ENCODE results near the gene ATP10A.
A peak's percentile ranks its signal among the peaks of the same experiment; 100 is the strongest.

ATP10A gene

GRCh38 chr15:25780479-25781255 lies 82.5 kb downstream of the ATP10A start:
- TF ChIP-seq CTCF (IDR thresholded peaks at IDR 0.05; ENCODE audit: insufficient read depth, low read depth, low read length, missing control alignments) = no peak
- H3K4me3 ChIP-seq (ENCODE audit: low read depth, low read length) = no peak overlapping the region
- no peak for DNase-seq (ENCODE audit: low read depth)

GRCh38 chr15:25778161-25778560 lies 85.0 kb downstream of the ATP10A start:
- DNase-seq (ENCODE audit: low read depth) = no peak
- H3K4me3 ChIP-seq (ENCODE audit: low read depth, low read length) = no peak overlapping the region
- TF ChIP-seq CTCF (IDR thresholded peaks at IDR 0.05; ENCODE audit: insufficient read depth, low read depth, low read length, missing control alignments) = no peak

GRCh38 chr15:25777037-25777436 lies 86.1 kb downstream of the ATP10A start:
- H3K4me3 ChIP-seq (ENCODE audit: low read depth, low read length) = no peak overlapping the region
- TF ChIP-seq CTCF (IDR thresholded peaks at IDR 0.05; ENCODE audit: insufficient read depth, low read depth, low read length, missing control alignments) = no peak
- no peak for DNase-seq (ENCODE audit: low read depth)

- no peak for DNase-seq (ENCODE audit: low read depth)
- no peak for TF ChIP-seq CTCF (IDR thresholded peaks at IDR 0.05; ENCODE audit: insufficient read depth, low read depth, low read length, missing control alignments)
- H3K4me3 ChIP-seq (ENCODE audit: low read depth, low read length) = no peak overlapping the region
Measured at GRCh38 chr15:25776071-25776746, 86.9 kb downstream of the ATP10A start.

- no peak overlapping the region for H3K4me3 ChIP-seq (ENCODE audit: low read depth, low read length)
- DNase-seq (ENCODE audit: low read depth) = peak; percentile 31
- no peak for TF ChIP-seq CTCF (IDR thresholded peaks at IDR 0.05; ENCODE audit: insufficient read depth, low read depth, low read length, missing control alignments)
Measured at GRCh38 chr15:25775317-25775912, 87.7 kb downstream of the ATP10A start.

- DNase-seq (ENCODE audit: low read depth) = no peak
- no peak for TF ChIP-seq CTCF (IDR thresholded peaks at IDR 0.05; ENCODE audit: insufficient read depth, low read depth, low read length, missing control alignments)
- no peak overlapping the region for H3K4me3 ChIP-seq (ENCODE audit: low read depth, low read length)
Measured at GRCh38 chr15:25774871-25775270, 88.3 kb downstream of the ATP10A start.
